Measurements from ENCODE around the gene RPP25L. TPM values are rescaled to one million over a fixed set of nuclear protein-coding genes. Genes with fewer than 3 reads are reported as not detected.

RPP25L gene
- total and polyA plus RNA-seq, 9 of the 15 experiments (the other 6 are each of a cell fraction or from before 2014, with no cell fraction given): 16.3 to 43.7 (median 29.0) TPM

GRCh38 chr9:34620061-34620994, 8.4 kb upstream of the RPP25L start, which contains the start of gene DCTN3 (continued):
- TF ChIP-seq ZNF766 (CRISPR knock-in tag; conservative IDR thresholded peaks at IDR 0.05) (no peak), TAL1 (IDR thresholded peaks at IDR 0.05) (no peak), E2F4 (CRISPR knock-in tag; IDR thresholded peaks at IDR 0.05; ENCODE audit: low read depth) (no peak), TCFL5 (CRISPR knock-in tag; conservative IDR thresholded peaks at IDR 0.05) (no peak), PRMT5 (CRISPR knock-in tag; IDR thresholded peaks at IDR 0.05) (no peak), RUNX1 (IDR thresholded peaks at IDR 0.05; ENCODE audit: low read depth) (no peak), NCOA2 (IDR thresholded peaks at IDR 0.05; ENCODE audit: partially characterized antibody in 2 of 2) (no peak), RBM34 (IDR thresholded peaks at IDR 0.05; ENCODE audit: borderline replicate concordance, insufficient read depth, low read length) (no peak), PTBP1 (IDR thresholded peaks at IDR 0.05; ENCODE audit: low read depth, low read length) (no peak), HNRNPH1 (optimal IDR thresholded peaks at IDR 0.05; ENCODE audit: low read depth, low read length) (no peak), FOXP1 (CRISPR knock-in tag; IDR thresholded peaks at IDR 0.05) (no peak), FOXP4 (CRISPR knock-in tag; IDR thresholded peaks at IDR 0.05; ENCODE audit: borderline replicate concordance) (no peak), TGIF2 (CRISPR knock-in tag; IDR thresholded peaks at IDR 0.05) (no peak), IFI16 (CRISPR knock-in tag; IDR thresholded peaks at IDR 0.05) (no peak), TRIM25 (IDR thresholded peaks at IDR 0.05; ENCODE audit: borderline replicate concordance) (no peak), ARHGAP35 (IDR thresholded peaks at IDR 0.05; ENCODE audit: partially characterized antibody) (no peak), ETV5 (CRISPR knock-in tag; IDR thresholded peaks at IDR 0.05; ENCODE audit: low read depth) (no peak), ZNF592 (IDR thresholded peaks at IDR 0.05) (no peak), HDAC6 (IDR thresholded peaks at IDR 0.05; ENCODE audit: low read depth, low read length) (no peak)

Measured in K562 (cell line).